NT2/D1 (cell line): ENCODE results near the gene BCAS3.

Source experiments
- YY1 ChIP-seq: IDR thresholded peaks from 2 replicates; pipeline ENCODE4 v1.6.1; 2011; ENCODE audit not compliant: insufficient read length, insufficient read depth
- ZNF274 ChIP-seq: IDR thresholded peaks from 2 replicates; pipeline ENCODE4 v1.6.1; 2011; ENCODE audit warnings: mild to moderate bottlenecking, low read depth, low read length

- TF ChIP-seq ZNF274 (no peak), YY1 (no peak)
Measured at GRCh38 chr17:61174310-61174709, 496.7 kb downstream of the BCAS3 start.
